Activated CD4-positive, alpha-beta T cell treated with anti-CD3 and anti-CD28 coated beads, Interleukin-2, amount 10 ng/mL, durations not matched to agents 7 days and 5 days (primary cell): Measurements from ENCODE around the gene MAGT1. TPM values are rescaled to one million over a fixed set of nuclear protein-coding genes. Genes with fewer than 3 reads are reported as not detected.
"Not testable (repeated sequence)": the region's sequence is repeated elsewhere in the genome, so short reads cannot be mapped to it uniquely, and the experiment has no call there.

Experiments
- CTCF ChIA-PET: fragments of 350-600 bp; sonication (Branson Sonifier 250); formaldehyde crosslinking; loops from one replicate; lab custom pipeline; 2021; ENCODE audit warnings: antibody characterized with exemption; lab: Charles Lee
- POLR2A ChIA-PET: fragments of 350-600 bp; sonication (Branson Sonifier 250); formaldehyde crosslinking; loops from one replicate; lab custom pipeline; 2021; ENCODE audit warnings: antibody characterized with exemption; lab: Charles Lee
- DNase-seq: peaks from one replicate; pipeline ENCODE4 v3.0.0-alpha.2; 2020
- H3K27ac Mint-ChIP-seq: one replicate; pipeline ENCODE4 v1.8.0; 2021; ENCODE audit warnings: mild to moderate bottlenecking, moderate library complexity, mixed read lengths
- H3K27me3 Mint-ChIP-seq: one replicate; pipeline ENCODE4 v1.8.0; 2021; ENCODE audit warnings: mixed read lengths
- H3K36me3 Mint-ChIP-seq: one replicate; pipeline ENCODE4 v1.8.0; 2021; ENCODE audit warnings: low read depth, mixed read lengths
- H3K4me1 Mint-ChIP-seq: one replicate; pipeline ENCODE4 v1.8.0; 2021; ENCODE audit warnings: mixed read lengths
- H3K4me3 Mint-ChIP-seq: one replicate; pipeline ENCODE4 v1.8.0; 2021; ENCODE audit warnings: mild to moderate bottlenecking, moderate library complexity, mixed read lengths
- H3K9me3 Mint-ChIP-seq: one replicate; pipeline ENCODE4 v1.8.0; 2021; ENCODE audit warnings: mixed read lengths
- total RNA-seq, 2 experiments: library from RNA; stranded (reverse); gene quantifications; one replicate each; pipeline ENCODE4 v1.2.3, GENCODE V29; 2021

MAGT1 gene
- total RNA-seq: 10 to 100 TPM; 51.4 to 51.7 TPM

DNA sequence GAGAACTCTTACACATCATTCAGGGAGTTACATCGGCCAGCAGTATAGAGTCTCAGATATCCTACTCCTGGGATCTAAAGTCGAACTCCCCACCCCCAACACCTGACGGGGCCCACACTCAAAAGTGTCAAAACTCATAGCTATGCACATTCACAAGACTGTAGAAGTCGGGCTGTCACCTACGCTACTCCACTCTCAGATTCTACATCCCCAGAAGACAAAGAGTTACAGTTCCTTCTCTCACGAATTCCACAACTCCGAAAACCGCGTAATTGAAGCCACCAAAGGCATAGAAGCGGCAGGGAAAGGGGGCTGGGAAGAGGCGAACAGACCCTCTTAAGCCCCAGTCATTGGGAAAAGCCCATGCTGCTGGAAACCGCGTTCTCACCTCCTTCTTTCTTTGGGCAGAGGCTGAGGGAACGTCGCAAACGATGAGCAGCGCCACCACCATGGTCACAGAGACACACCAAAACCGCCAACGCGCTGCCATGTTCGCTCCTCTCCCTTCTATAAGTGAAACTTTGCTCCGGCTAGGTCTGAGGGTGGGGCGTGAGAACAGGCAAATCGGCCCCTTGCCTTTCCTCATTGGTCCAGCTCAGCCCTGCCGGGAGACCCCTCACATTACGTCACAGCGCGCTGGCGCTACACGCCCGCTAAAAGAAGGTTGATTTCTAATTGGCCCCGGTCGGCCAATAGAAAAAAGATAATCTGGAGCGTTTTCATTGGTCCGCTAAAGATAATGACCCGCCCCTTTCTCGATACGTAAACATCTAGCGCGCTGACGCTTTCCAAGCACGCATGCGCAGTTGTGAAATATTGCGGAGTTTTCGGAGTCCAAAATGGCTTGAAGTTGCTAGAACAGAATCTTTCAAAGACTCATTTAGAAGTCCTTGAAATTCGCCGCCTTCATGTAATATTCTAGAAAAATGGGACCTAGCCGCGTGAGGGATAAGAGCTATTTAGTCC is at the start of gene MAGT1:
Gene MAGT1 (minus strand): TSS at position 515 of the 966 bp plus-strand sequence. CDS start 25 bp downstream, at position 490.
- ChIA-PET CTCF (interaction anchor here (0.7 to 2.2 kb wide), 2 partner anchors 9 to 10 kb away, joined by 3 to 6 read pairs; no protein-coding TSS in a partner anchor), POLR2A (no interaction called here)
- peaks cover 23% of the 10 kb centered on the region for H3K4me1 Mint-ChIP-seq
- DNase-seq: peak; percentile 94
- H3K36me3 Mint-ChIP-seq: peaks cover 9% of the 10 kb centered on the region
- H3K27ac Mint-ChIP-seq: peak within 1 kb of the TSS; percentile 100
- H3K4me3 Mint-ChIP-seq: peak within 1 kb of the TSS; percentile 95
- no peaks in the 10 kb centered on the region for H3K9me3 Mint-ChIP-seq
- no peaks in the 10 kb centered on the region for H3K27me3 Mint-ChIP-seq

DNA sequence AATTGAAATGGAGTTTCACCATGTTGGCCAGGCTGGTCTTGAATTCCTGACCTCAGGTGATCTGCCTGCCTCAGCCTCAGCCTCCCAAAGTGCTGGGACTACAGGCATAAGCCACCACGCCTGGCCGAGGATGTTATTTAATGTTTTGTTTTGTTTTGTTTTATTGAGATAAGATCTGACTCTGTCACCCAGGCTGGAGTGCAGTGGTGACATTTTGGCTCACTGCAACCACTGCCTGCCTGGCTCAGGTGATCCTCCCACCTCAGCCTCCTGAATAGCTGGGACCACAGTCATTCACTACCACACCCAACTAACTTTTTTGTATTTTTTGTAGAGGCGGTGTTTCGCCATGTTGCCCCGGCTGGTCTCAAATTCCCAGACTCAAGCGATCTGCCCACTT is 49.8 kb upstream of the MAGT1 start:
- H3K27me3 Mint-ChIP-seq, DNase-seq, H3K27ac Mint-ChIP-seq, H3K36me3 Mint-ChIP-seq, H3K4me1 Mint-ChIP-seq, H3K9me3 Mint-ChIP-seq, POLR2A ChIA-PET, H3K4me3 Mint-ChIP-seq: not testable (repeated sequence)
- CTCF ChIA-PET: interaction anchor here (1.2 kb wide), 1 partner anchor 46 kb away, joined by 5 read pairs; no protein-coding TSS in a partner anchor

DNA sequence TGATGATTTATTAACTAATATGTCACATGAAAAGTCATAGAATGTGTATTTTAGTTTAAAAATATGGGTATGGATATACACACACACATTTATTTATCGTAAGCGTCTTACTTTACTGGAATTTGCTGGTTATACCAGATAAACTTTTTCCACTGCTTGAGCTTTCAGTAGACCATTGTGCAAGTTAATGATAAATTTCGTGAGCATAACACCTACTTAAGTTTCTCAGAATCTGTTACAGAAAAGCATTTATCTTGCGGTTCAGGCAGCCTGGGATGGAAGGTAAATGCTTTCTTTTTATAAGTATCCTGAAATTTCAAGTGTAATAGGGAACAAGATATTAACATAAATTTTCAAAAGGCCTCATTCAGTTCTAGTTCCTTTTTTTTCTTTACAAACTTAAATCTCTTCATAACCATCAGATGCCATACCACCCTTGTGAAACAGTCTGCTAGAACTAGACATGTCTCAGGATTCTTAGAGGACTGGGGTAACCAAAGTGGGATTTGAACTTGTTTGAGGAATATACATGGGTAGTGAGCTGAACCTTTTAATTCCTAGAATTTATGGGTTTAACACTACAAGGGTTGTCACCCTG is 42.9 kb upstream of the MAGT1 start:
- H3K4me3 Mint-ChIP-seq: no peak overlapping the region
- peaks cover 1% of the 10 kb centered on the region for H3K4me1 Mint-ChIP-seq
- no peaks in the 10 kb centered on the region for H3K9me3 Mint-ChIP-seq
- H3K27me3 Mint-ChIP-seq: no peaks in the 10 kb centered on the region
- POLR2A ChIA-PET: no interaction called here
- CTCF ChIA-PET: no interaction called here
- peaks cover 3% of the 10 kb centered on the region for H3K36me3 Mint-ChIP-seq
- no peak for DNase-seq
- no peak overlapping the region for H3K27ac Mint-ChIP-seq

DNA sequence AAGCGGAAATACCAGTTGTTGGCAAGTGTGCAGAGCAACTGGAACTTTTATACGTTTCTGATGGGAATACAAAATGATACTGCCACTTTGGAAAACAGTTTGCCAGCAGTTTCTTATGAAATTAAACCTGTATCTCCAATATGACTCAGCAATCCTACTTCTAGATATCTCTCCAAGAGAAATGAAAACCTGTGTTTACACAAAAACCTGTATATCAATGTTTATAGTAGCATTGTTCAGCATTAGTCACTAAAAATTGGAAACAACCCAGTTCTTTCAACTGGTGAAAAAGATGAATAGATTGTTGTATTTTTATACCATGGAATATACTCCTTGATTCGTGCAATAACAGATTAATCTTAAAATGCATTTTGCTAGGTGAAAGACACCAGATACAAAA is 42.1 kb upstream of the MAGT1 start:
- peaks cover 6% of the 10 kb centered on the region for H3K36me3 Mint-ChIP-seq
- no peak for DNase-seq
- H3K4me1 Mint-ChIP-seq: no peaks in the 10 kb centered on the region
- ChIA-PET POLR2A (no interaction called here), CTCF (no interaction called here)
- H3K27ac Mint-ChIP-seq: no peak overlapping the region
- no peaks in the 10 kb centered on the region for H3K9me3 Mint-ChIP-seq
- H3K27me3 Mint-ChIP-seq: no peaks in the 10 kb centered on the region
- no peak overlapping the region for H3K4me3 Mint-ChIP-seq

DNA sequence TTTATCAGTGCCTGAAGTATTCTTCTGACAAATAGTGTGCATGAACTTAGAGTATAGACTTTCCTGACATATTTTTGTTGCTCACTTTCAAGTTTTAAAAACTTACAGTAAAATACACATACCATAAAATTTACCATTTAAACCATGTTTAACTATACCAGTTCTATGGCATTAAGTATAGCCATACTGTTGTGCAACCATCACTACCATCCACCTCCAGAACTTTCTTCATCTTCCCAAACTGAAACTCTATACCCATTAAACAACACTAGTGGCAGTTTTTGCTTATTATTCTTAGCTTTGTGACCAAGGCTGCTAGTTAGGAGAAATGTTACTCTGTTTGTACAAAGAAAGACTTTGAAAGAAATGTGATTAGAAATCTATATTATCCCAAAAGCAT is 41.1 kb upstream of the MAGT1 start:
- Mint-ChIP-seq H3K27me3 (no peaks in the 10 kb centered on the region), H3K4me3 (no peak overlapping the region), H3K36me3 (peaks cover 6% of the 10 kb centered on the region), H3K4me1 (no peaks in the 10 kb centered on the region), H3K27ac (no peak overlapping the region), H3K9me3 (no peaks in the 10 kb centered on the region)
- ChIA-PET CTCF (no interaction called here), POLR2A (no interaction called here)
- no peak for DNase-seq

DNA sequence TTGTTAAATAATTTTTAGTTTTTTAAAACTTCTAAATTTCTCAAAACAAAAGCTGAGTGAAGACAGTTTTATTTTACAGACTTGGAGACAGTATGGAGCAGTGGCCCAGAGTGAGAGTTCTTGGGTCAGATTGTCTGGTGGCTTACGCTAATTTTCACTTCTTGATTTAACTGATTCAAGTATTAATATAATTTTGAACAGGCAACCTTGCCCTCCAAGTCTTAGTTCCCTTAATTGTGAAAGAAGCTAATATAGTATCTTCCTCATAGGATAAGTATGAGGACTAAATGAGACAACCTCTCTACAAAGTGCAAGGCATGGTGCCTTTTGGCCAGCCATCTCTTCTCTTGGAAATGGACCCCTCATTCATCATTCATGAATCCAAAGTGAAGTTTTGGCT is 40.7 kb upstream of the MAGT1 start:
- no peaks in the 10 kb centered on the region for H3K4me1 Mint-ChIP-seq
- H3K9me3 Mint-ChIP-seq: no peaks in the 10 kb centered on the region
- no peak overlapping the region for H3K27ac Mint-ChIP-seq
- no peak for DNase-seq
- peaks cover 8% of the 10 kb centered on the region for H3K36me3 Mint-ChIP-seq
- H3K4me3 Mint-ChIP-seq: no peak overlapping the region
- ChIA-PET CTCF (no interaction called here), POLR2A (no interaction called here)
- H3K27me3 Mint-ChIP-seq: no peaks in the 10 kb centered on the region

DNA sequence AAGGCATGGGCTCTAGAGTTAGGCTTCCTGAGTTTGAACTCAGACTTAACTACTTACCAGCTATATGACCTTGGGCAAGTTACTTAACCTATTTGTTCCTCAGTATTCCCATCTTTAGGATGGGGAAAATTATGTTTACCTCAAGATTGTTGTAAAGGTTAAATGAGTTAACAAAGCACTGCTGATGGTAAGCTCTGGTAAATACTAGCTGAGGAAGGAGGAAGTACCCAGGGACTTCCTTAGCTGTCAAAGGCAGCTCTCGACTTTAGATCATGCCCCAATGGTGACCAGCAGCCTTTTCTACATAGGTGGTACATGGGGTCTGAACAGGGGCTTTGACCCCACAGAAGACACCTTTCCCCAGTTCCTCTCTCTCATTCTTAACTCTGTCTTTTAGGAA is 35.3 kb upstream of the MAGT1 start:
- no peak for DNase-seq
- Mint-ChIP-seq H3K9me3 (no peaks in the 10 kb centered on the region), H3K4me1 (peaks cover 4% of the 10 kb centered on the region), H3K27me3 (no peaks in the 10 kb centered on the region), H3K27ac (no peak overlapping the region), H3K36me3 (peaks cover 14% of the 10 kb centered on the region), H3K4me3 (no peak overlapping the region)
- CTCF ChIA-PET: interaction anchor here (0.6 to 1.5 kb wide), 2 partner anchors 20 to 112 kb away, joined by 3 to 4 read pairs; partner anchors contain the start of gene ATP7A
- POLR2A ChIA-PET: no interaction called here

DNA sequence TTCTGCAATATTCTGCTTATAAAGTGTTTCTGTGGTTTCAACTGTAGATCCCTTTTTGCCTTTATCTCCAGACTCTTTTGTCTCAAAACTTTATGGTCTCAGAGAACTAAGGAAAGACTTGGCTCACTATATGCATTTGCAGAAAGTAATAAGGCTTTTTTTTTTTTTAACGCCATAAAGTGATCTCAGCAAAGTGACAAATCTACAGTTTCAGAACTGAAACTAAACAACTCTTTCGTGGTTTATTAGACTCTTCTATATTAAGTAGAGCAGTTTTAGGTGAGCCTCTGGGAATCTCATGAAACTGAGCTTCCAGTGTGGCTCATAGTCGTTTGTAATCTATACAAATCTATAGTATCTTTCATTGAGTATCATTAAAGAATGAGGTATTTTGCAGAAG is 30.5 kb upstream of the MAGT1 start:
- no peaks in the 10 kb centered on the region for H3K9me3 Mint-ChIP-seq
- no peak overlapping the region for H3K4me3 Mint-ChIP-seq
- peaks cover 12% of the 10 kb centered on the region for H3K36me3 Mint-ChIP-seq
- POLR2A ChIA-PET: no interaction called here
- CTCF ChIA-PET: no interaction called here
- peaks cover 7% of the 10 kb centered on the region for H3K4me1 Mint-ChIP-seq
- H3K27ac Mint-ChIP-seq: no peak overlapping the region
- no peak for DNase-seq
- no peaks in the 10 kb centered on the region for H3K27me3 Mint-ChIP-seq

DNA sequence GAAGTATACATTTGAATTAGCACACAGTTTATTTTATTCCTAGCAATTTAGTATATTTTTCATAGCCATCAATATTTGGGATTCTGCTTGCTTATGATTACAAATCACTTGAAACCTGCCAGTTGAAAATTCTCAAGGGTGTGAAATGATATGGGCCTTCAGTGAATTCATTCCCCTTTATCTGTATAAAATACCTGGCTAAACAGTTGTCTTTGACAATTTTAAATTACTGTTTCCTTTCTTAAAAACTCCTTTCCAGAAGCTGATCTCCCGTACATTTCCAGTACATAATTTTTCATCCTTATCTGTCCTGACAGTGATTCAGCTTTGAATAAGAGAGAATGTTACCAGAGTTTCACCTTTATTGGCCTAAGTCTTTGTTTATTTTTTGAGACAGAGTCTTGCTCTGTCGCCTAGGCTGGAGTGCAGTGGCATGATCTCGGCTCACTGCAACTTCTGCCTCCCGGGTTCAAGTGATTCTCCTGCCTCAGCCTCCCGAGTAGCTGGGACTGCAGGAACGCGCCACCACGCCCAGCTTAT is 29.2 kb upstream of the MAGT1 start:
- H3K36me3 Mint-ChIP-seq: peaks cover 7% of the 10 kb centered on the region
- no peak for DNase-seq
- POLR2A ChIA-PET: no interaction called here
- H3K9me3 Mint-ChIP-seq: no peaks in the 10 kb centered on the region
- H3K27me3 Mint-ChIP-seq: no peaks in the 10 kb centered on the region
- H3K4me1 Mint-ChIP-seq: peaks cover 7% of the 10 kb centered on the region
- no peak overlapping the region for H3K27ac Mint-ChIP-seq
- no peak overlapping the region for H3K4me3 Mint-ChIP-seq
- CTCF ChIA-PET: no interaction called here

DNA sequence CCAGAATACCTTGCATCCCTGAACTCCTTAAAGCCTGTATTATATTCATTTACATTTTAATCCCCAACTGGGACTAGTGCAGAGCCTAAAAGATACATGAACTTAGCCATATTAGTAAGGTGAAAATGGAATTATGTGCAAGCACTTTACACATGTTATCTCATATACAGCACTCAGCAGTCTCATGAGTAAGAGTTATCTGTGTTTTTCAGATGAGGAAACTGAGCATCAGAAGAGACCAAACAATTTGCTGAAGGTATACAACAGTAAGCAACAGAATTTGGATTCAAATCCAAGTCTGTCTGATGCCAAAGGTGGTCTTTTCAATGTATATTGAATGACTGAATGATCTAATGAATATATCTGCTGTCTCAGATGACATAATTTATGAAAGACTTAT is 27.6 kb upstream of the MAGT1 start:
- no peak for DNase-seq

DNA sequence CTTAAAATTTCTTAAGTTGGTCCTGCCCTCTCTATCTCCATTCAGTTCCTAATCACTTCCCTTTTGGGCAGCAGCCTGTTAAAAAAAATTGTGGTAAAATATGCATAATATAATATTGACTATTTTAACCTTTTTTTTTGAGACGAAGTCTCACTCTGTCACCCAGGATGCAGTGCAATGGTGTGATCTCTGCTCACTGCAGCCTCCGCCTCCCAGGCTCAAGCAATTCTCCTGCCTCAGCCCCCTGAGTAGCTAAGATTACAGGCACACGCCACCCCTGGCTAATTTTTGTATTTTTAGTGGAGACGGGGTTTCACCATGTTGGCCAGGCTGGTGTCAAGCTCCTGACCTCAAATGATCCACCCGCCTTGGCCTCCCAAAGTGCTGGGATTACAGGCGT is 24.1 kb upstream of the MAGT1 start:
- H3K9me3 Mint-ChIP-seq, H3K36me3 Mint-ChIP-seq, H3K27ac Mint-ChIP-seq, CTCF ChIA-PET, H3K27me3 Mint-ChIP-seq, H3K4me3 Mint-ChIP-seq, POLR2A ChIA-PET, DNase-seq: not testable (repeated sequence)
- H3K4me1 Mint-ChIP-seq: peaks cover 14% of the 10 kb centered on the region

More for the DNA sequence above, 27.6 kb upstream of the MAGT1 start:
- ChIA-PET CTCF (no interaction called here), POLR2A (no interaction called here)
- Mint-ChIP-seq H3K36me3 (peaks cover 5% of the 10 kb centered on the region), H3K9me3 (no peaks in the 10 kb centered on the region), H3K27me3 (no peaks in the 10 kb centered on the region), H3K27ac (no peak overlapping the region), H3K4me3 (no peak overlapping the region), H3K4me1 (peaks cover 10% of the 10 kb centered on the region)

DNA sequence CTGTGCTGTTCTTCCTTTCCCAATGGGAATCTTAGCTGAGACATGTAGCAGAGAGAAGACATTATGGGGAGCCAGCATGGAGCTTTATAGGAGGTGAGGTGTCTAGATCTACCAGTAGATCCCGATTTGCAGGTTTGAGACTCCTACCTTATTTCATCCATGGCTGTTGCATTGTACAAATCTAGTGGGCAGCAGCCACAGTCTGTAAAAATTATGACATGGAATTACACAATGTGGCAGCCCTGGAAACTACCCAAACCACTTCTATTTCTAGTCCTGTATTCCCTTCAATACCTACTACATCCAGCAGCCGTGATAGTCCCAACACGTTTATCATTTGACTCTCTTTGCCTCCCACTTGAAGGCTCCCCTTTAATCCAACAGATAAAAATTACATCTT is 23.3 kb upstream of the MAGT1 start:
- no peak overlapping the region for H3K27ac Mint-ChIP-seq
- ChIA-PET POLR2A (no interaction called here), CTCF (interaction anchor here (0.7 to 1.6 kb wide), 2 partner anchors 19 to 1219 kb away, joined by 3 to 9 read pairs; partner anchors contain the start of gene COX7B)
- no peak for DNase-seq
- H3K4me3 Mint-ChIP-seq: no peak overlapping the region
- H3K27me3 Mint-ChIP-seq: no peaks in the 10 kb centered on the region
- H3K9me3 Mint-ChIP-seq: no peaks in the 10 kb centered on the region
- H3K4me1 Mint-ChIP-seq: peaks cover 15% of the 10 kb centered on the region
- peaks cover 3% of the 10 kb centered on the region for H3K36me3 Mint-ChIP-seq
